Hepatocyte (in vitro differentiated cells): ENCODE data around the gene AKT1.

ENCODE experiments used
- EZH2phosphoT487 ChIP-seq: fragments of 200-600 bp; sonication (generic); IDR thresholded peaks from one replicate; pipeline ENCODE4 v1.6.1; 2018; ENCODE audit warnings: antibody characterized with exemption, mild to moderate bottlenecking, low read depth, moderate library complexity; ENCODE audit not compliant: unreplicated experiment, severe bottlenecking
- TF ChIP-seq, protein P1 (sequence below): fragments of 200-600 bp; sonication (generic); IDR thresholded peaks from 2 replicates; pipeline ENCODE4 v1.5.1; 2016; ENCODE audit warnings: antibody characterized with exemption, mild to moderate bottlenecking; ENCODE audit not compliant: poor library complexity

DNA sequence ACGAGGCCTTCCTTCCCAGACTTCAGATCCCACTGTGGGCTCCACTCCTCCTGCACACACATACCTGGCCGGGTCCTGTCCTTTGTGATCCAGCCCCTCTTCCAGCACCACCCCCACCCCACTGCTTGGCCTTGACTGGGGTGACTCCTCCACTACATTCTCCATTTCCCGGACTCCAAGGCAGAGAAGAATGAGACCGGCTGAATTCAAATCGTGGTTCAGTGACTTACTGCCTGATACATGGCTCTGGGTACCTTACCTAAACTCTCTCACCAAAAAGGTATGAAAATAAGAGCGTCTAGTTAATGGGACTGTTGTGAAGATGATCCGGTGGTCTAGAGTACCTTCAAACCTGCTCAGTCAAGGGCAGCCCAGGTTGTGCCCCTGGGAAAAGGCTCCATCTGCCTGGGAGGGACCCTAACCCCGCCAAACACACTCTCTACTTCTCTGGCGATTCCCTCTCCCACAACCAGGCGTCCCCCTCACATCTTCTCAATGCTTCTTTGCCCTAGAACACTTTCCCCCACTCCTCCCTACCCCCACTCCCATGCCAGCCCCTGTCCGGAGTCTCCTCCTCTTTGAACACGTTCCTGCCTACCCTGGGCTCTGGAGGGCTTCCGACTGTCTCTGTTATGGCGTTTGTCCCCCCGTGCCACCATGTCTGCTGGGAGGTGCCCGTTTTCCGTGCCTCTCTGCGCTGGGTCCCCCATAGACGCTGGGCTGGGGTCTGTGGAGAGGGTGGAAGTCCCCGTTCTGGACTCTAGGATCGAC, 3.9 kb upstream of the AKT1 start:
- no peak for TF ChIP-seq EZH2phosphoT487
- TF ChIP-seq, protein P1, sequence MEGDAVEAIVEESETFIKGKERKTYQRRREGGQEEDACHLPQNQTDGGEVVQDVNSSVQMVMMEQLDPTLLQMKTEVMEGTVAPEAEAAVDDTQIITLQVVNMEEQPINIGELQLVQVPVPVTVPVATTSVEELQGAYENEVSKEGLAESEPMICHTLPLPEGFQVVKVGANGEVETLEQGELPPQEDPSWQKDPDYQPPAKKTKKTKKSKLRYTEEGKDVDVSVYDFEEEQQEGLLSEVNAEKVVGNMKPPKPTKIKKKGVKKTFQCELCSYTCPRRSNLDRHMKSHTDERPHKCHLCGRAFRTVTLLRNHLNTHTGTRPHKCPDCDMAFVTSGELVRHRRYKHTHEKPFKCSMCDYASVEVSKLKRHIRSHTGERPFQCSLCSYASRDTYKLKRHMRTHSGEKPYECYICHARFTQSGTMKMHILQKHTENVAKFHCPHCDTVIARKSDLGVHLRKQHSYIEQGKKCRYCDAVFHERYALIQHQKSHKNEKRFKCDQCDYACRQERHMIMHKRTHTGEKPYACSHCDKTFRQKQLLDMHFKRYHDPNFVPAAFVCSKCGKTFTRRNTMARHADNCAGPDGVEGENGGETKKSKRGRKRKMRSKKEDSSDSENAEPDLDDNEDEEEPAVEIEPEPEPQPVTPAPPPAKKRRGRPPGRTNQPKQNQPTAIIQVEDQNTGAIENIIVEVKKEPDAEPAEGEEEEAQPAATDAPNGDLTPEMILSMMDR = peak; percentile 27
